ENCODE results near the gene CRIP2.

CRIP2 gene

DNA sequence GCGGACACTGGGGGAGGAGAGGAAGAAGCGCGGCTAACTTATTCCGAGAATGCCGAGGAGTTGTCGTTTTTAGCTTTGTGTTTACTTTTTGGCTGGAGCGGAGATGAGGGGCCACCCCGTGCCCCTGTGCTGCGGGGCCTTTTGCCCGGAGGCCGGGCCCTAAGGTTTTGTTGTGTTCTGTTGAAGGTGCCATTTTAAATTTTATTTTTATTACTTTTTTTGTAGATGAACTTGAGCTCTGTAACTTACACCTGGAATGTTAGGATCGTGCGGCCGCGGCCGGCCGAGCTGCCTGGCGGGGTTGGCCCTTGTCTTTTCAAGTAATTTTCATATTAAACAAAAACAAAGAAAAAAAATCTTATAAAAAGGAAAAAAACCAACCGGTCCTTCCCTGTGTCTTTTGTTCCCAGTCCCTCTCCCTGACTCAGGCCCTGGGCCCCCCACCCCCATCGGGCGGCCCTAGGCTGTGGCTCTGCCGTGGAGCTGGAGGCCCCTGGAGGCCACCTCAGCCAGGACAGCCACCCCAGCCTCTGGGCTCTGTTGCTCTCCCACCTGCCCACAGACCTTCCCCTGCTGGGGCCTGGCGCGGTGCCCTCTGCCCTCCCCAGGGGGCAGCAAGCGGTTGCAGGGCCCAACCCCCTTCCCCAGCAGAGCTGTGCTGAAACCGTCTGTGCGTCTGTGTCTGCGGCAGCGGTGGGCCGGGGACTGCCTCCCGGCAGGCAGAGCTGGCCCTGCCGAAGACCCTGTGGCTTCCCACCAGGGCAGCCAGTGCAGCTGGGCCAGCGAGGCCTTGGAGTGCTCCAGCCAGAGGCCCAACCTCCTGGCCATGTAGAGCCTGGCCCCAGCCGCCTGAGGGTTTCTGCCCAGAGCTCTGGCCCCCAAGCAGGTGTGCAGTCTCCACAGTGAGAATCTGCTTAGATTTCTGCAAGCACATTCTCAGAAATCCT, 4.0 kb upstream of the CRIP2 start:
- H3K9ac ChIP-seq (ENCODE audit: low read depth in 1 of 2, low read length in 2 of 2) = no peak overlapping the region
- H3K27me3 ChIP-seq (ENCODE audit: control insufficient read depth in 2 of 2, insufficient read depth in 2 of 2, low read length in 2 of 2) = peaks cover 3 to 8% of the 10 kb centered on the region in 2 donors
- no peak overlapping the region for H3K27ac ChIP-seq (ENCODE audit: low read depth in 2 of 2, low read length in 2 of 2)
- H3K4me1 ChIP-seq (ENCODE audit: control insufficient read depth in 2 of 2, insufficient read depth in 2 of 2, low read length in 2 of 2) = peaks cover 8 to 10% of the 10 kb centered on the region in 2 donors
- H3K36me3 ChIP-seq (ENCODE audit: control insufficient read depth in 2 of 2, insufficient read depth in 2 of 2, low read length in 2 of 2) = peaks cover 4 to 12% of the 10 kb centered on the region in 2 donors
- H3K4me3 ChIP-seq (ENCODE audit: low read length in 2 of 2) = no peak overlapping the region
- H3K9me3 ChIP-seq (ENCODE audit: control insufficient read depth in 2 of 2, low read length in 2 of 2) = no peaks in the 10 kb centered on the region

GRCh38 chr14:105471297-105471821, 3.3 kb upstream of the CRIP2 start:
- Histone ChIP-seq H3K4me3 (ENCODE audit: low read length in 2 of 2) (no peak overlapping the region), H3K9ac (ENCODE audit: low read depth in 1 of 2, low read length in 2 of 2) (no peak overlapping the region), H3K36me3 (ENCODE audit: control insufficient read depth in 2 of 2, insufficient read depth in 2 of 2, low read length in 2 of 2) (peaks cover 2 to 9% of the 10 kb centered on the region in 2 donors), H3K4me1 (ENCODE audit: control insufficient read depth in 2 of 2, insufficient read depth in 2 of 2, low read length in 2 of 2) (peaks cover 10 to 11% of the 10 kb centered on the region in 2 donors), H3K27ac (ENCODE audit: low read depth in 2 of 2, low read length in 2 of 2) (no peak overlapping the region), H3K27me3 (ENCODE audit: control insufficient read depth in 2 of 2, insufficient read depth in 2 of 2, low read length in 2 of 2) (peaks cover 3 to 15% of the 10 kb centered on the region in 2 donors), H3K9me3 (ENCODE audit: control insufficient read depth in 2 of 2, low read length in 2 of 2) (no peaks in the 10 kb centered on the region)

DNA sequence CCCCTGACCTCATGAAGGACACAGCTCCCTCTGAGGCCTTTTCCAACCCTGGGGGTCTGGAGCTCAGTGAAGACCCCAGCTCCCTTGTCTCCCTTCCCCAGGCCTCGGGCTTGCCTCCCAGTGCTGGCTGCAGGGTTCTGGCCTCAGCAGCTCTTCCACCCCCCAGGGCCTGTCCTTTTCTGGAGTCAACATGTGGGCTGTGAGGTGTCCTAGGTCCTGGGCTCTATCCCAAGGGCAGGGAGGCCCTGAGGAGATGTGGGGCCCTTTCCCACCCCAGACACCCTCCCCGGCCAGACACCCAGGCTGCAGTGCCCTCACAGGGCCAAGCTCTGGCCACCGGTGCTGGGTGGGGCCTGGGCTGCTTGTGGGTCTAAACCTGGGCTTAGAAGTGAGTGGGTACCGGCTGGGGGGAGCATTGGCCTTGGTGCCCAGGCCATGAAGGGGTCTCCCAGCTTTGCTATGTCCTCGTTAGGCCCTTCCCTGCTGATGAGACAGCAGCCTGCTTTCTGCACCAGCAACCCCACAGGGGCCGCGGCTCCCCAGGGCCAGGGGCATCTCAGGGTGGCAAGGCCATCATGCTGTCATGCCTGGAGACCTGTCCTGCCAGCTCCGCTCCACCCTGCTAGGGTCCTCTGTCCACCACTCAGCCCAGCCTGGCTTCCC, 2.7 kb upstream of the CRIP2 start:
- Histone ChIP-seq H3K27ac (ENCODE audit: low read depth in 2 of 2, low read length in 2 of 2) (no peak overlapping the region), H3K9me3 (ENCODE audit: control insufficient read depth in 2 of 2, low read length in 2 of 2) (no peaks in the 10 kb centered on the region), H3K27me3 (ENCODE audit: control insufficient read depth in 2 of 2, insufficient read depth in 2 of 2, low read length in 2 of 2) (peaks cover 8 to 20% of the 10 kb centered on the region in 2 donors), H3K4me3 (ENCODE audit: low read length in 2 of 2) (no peak overlapping the region), H3K9ac (ENCODE audit: low read depth in 1 of 2, low read length in 2 of 2) (no peak overlapping the region), H3K36me3 (ENCODE audit: control insufficient read depth in 2 of 2, insufficient read depth in 2 of 2, low read length in 2 of 2) (peaks cover 2 to 6% of the 10 kb centered on the region in 2 donors), H3K4me1 (ENCODE audit: control insufficient read depth in 2 of 2, insufficient read depth in 2 of 2, low read length in 2 of 2) (peaks cover 16 to 17% of the 10 kb centered on the region in 2 donors)

GRCh38 chr14:105472486-105472991, 2.1 kb upstream of the CRIP2 start:
- H3K4me3 ChIP-seq (ENCODE audit: low read length in 2 of 2) = no peak overlapping the region
- no peak overlapping the region for H3K9ac ChIP-seq (ENCODE audit: low read depth in 1 of 2, low read length in 2 of 2)

DNA sequence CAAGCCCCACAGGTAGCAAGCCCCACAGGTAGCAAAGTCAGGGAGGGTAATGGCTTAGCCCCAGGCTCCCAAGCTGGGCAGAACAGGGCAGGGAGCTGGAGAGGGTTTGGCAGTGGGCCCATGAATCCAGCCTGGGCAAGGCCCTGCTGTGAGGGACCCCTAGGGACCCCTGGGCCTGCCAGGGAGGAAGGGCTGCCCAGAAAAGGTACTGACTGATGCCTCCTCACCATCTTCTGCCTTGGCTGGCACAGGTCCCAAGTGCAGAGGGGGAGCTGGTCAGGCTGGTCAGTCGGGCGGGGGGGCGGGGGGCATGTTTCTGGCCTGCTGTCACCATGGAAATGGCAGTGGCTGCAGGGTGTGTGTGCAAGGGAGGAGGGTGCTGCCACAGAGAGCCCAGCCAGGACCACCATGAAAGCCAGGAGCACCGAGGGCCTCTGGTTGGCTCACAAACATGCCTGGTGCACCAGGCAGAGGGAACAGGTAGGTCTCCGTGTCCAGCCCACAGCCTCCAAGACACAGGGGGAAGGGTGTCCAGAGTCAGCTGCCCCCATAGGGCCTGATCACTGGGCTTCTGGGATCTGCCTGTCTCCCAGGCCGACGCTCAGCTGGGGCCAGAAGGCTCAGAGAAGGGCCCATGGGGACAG, 1.5 kb upstream of the CRIP2 start:
- Histone ChIP-seq H3K36me3 (ENCODE audit: control insufficient read depth in 2 of 2, insufficient read depth in 2 of 2, low read length in 2 of 2) (peaks cover 1 to 2% of the 10 kb centered on the region in 2 donors), H3K4me1 (ENCODE audit: control insufficient read depth in 2 of 2, insufficient read depth in 2 of 2, low read length in 2 of 2) (peaks cover 19 to 20% of the 10 kb centered on the region in 2 donors), H3K4me3 (ENCODE audit: low read length in 2 of 2) (peak overlapping the region in 1 of 2 donors; percentile 39), H3K27ac (ENCODE audit: low read depth in 2 of 2, low read length in 2 of 2) (peak overlapping the region; percentile 37 to 43), H3K9me3 (ENCODE audit: control insufficient read depth in 2 of 2, low read length in 2 of 2) (no peaks in the 10 kb centered on the region), H3K9ac (ENCODE audit: low read depth in 1 of 2, low read length in 2 of 2) (no peak overlapping the region), H3K27me3 (ENCODE audit: control insufficient read depth in 2 of 2, insufficient read depth in 2 of 2, low read length in 2 of 2) (peaks cover 13 to 23% of the 10 kb centered on the region in 2 donors)

More at GRCh38 chr14:105472486-105472991, 2.1 kb upstream of the CRIP2 start:
- Histone ChIP-seq H3K9me3 (ENCODE audit: control insufficient read depth in 2 of 2, low read length in 2 of 2) (no peaks in the 10 kb centered on the region), H3K4me1 (ENCODE audit: control insufficient read depth in 2 of 2, insufficient read depth in 2 of 2, low read length in 2 of 2) (peaks cover 19 to 20% of the 10 kb centered on the region in 2 donors), H3K27me3 (ENCODE audit: control insufficient read depth in 2 of 2, insufficient read depth in 2 of 2, low read length in 2 of 2) (peaks cover 12 to 23% of the 10 kb centered on the region in 2 donors), H3K36me3 (ENCODE audit: control insufficient read depth in 2 of 2, insufficient read depth in 2 of 2, low read length in 2 of 2) (peaks cover 2 to 4% of the 10 kb centered on the region in 2 donors), H3K27ac (ENCODE audit: low read depth in 2 of 2, low read length in 2 of 2) (no peak overlapping the region)

GRCh38 chr14:105473677-105474482, 741 bp upstream of the CRIP2 start:
- peaks cover 14 to 23% of the 10 kb centered on the region in 2 donors for H3K27me3 ChIP-seq (ENCODE audit: control insufficient read depth in 2 of 2, insufficient read depth in 2 of 2, low read length in 2 of 2)
- peaks cover 19 to 20% of the 10 kb centered on the region in 2 donors for H3K4me1 ChIP-seq (ENCODE audit: control insufficient read depth in 2 of 2, insufficient read depth in 2 of 2, low read length in 2 of 2)
- H3K9ac ChIP-seq (ENCODE audit: low read depth in 1 of 2, low read length in 2 of 2) = no peak overlapping the region
- no peaks in the 10 kb centered on the region for H3K9me3 ChIP-seq (ENCODE audit: control insufficient read depth in 2 of 2, low read length in 2 of 2)
- no peaks in the 10 kb centered on the region for H3K36me3 ChIP-seq (ENCODE audit: control insufficient read depth in 2 of 2, insufficient read depth in 2 of 2, low read length in 2 of 2)
- peak overlapping the region; percentile 53 to 57 for H3K4me3 ChIP-seq (ENCODE audit: low read length in 2 of 2)
- H3K27ac ChIP-seq (ENCODE audit: low read depth in 2 of 2, low read length in 2 of 2) = peak overlapping the region; percentile 37 to 43

- H3K27ac ChIP-seq (ENCODE audit: low read depth in 2 of 2, low read length in 2 of 2) = peak overlapping the region; percentile 45 to 80
- H3K27me3 ChIP-seq (ENCODE audit: control insufficient read depth in 2 of 2, insufficient read depth in 2 of 2, low read length in 2 of 2) = peaks cover 22 to 30% of the 10 kb centered on the region in 2 donors
- H3K4me3 ChIP-seq (ENCODE audit: low read length in 2 of 2) = peak overlapping the region; percentile 60 to 62
- no peaks in the 10 kb centered on the region for H3K36me3 ChIP-seq (ENCODE audit: control insufficient read depth in 2 of 2, insufficient read depth in 2 of 2, low read length in 2 of 2)
- no peaks in the 10 kb centered on the region for H3K9me3 ChIP-seq (ENCODE audit: control insufficient read depth in 2 of 2, low read length in 2 of 2)
- H3K9ac ChIP-seq (ENCODE audit: low read depth in 1 of 2, low read length in 2 of 2) = peak overlapping the region; percentile 26 to 28
- peaks cover 20 to 21% of the 10 kb centered on the region in 2 donors for H3K4me1 ChIP-seq (ENCODE audit: control insufficient read depth in 2 of 2, insufficient read depth in 2 of 2, low read length in 2 of 2)
Measured at GRCh38 chr14:105475269-105476096, 862 bp downstream of the CRIP2 start.

DNA sequence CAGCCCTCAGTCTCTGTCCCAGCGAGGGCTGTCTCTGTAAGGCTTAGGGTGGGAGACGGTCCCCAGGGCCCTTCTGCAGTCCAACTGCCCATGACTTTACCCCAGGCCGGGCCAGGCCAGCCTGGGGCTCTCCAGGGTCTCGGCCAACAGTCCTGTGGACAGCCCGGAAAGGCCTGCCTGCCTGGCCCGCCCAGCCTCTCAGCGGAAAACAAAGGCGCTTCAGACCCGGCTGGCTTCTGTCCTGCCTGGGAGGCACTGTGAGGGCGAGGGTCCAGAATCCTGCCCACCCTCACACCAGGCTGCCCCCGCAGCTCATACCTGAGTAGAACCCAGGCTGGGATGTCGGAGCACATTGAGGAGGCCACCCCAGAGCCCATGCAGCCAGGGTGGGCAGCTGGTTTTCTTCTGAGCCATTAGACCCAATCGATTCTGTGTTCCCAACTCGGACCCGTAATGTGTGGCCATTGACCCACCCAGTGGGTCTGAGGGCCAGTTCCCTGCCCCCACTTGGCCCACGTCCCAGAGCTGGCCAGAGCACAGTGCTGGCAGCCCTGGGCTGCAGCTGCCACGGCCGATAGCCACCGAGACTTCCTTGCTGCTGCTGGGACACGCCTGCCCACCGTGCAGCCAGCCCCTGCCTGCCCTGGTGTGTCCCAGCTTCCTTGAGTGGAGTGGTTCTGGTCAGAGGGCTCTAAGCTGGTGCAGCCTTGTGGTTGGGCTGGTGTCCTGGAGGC, 1.6 kb downstream of the CRIP2 start:
- H3K4me3 ChIP-seq (ENCODE audit: low read length in 2 of 2) = peak overlapping the region; percentile 60 to 62
- peak overlapping the region; percentile 24 to 28 for H3K9ac ChIP-seq (ENCODE audit: low read depth in 1 of 2, low read length in 2 of 2)
- peaks cover 25 to 28% of the 10 kb centered on the region in 2 donors for H3K4me1 ChIP-seq (ENCODE audit: control insufficient read depth in 2 of 2, insufficient read depth in 2 of 2, low read length in 2 of 2)

More for the DNA sequence above, 1.6 kb downstream of the CRIP2 start:
- no peaks in the 10 kb centered on the region for H3K36me3 ChIP-seq (ENCODE audit: control insufficient read depth in 2 of 2, insufficient read depth in 2 of 2, low read length in 2 of 2)
- H3K9me3 ChIP-seq (ENCODE audit: control insufficient read depth in 2 of 2, low read length in 2 of 2) = no peaks in the 10 kb centered on the region
- H3K27me3 ChIP-seq (ENCODE audit: control insufficient read depth in 2 of 2, insufficient read depth in 2 of 2, low read length in 2 of 2) = peaks cover 22 to 30% of the 10 kb centered on the region in 2 donors
- peak overlapping the region; percentile 45 to 80 for H3K27ac ChIP-seq (ENCODE audit: low read depth in 2 of 2, low read length in 2 of 2)

Data from mucosa of rectum (tissue), 2 donors.